ENCODE data around the gene PCNX1.

Gene PCNX1

DNA sequence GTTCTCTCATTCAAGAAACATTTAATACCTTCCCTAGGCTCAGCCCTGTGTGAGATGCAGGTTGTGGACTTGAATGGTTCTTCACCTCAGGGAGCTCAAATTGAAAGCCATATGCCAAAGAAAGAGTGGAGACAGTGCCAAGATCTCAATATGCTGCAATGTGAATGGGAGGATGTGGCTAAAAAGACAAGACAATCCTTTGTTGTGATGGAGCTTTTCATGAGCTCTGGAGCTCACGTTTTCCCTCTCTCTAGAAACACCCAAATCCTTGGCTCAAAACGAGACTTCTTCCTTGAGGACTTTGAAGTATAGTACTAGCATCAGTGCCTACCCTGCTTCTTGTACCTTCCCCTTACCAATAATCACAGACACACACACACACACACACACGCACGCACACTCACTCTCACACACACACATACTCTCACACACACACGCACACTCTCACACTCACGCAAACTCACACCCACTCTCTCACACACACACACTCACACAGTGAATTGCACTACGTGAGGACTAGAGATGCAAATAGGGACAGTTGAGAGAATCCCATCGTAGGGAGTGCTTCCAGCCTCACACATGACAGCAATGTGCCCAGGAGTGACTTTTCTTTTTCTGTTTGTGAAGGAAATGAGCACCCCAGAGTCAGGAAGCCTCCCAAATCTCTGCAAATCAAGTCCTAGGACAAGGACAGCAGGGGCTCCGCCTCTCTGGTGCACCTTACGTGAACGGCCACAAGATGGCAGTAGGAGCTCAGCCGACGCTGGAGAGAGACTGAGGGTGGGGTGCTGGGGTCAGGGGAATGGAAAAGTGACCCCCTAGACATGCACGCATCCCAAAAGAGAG lies 231.4 kb downstream of the PCNX1 start:
- no peak for TF ChIP-seq POLR2AphosphoS5 (IDR thresholded peaks at IDR 0.05; ENCODE audit: low read depth, low read length)
- TF ChIP-seq FOXP2 (optimal IDR thresholded peaks at IDR 0.05; ENCODE audit: borderline replicate concordance, extremely low read depth, extremely low read length, insufficient read depth), result no peak
- no peak for TF ChIP-seq TAF1 (IDR thresholded peaks at IDR 0.05; ENCODE audit: borderline replicate concordance, insufficient read depth, low read length)
- no peak for TF ChIP-seq REST (IDR thresholded peaks at IDR 0.05; ENCODE audit: insufficient read depth in 1 of 2, low read depth in 2 of 2, low read length in 2 of 2)
- TF ChIP-seq SIN3A (IDR thresholded peaks at IDR 0.05; ENCODE audit: borderline replicate concordance, insufficient read depth, low read length), result no peak

- TF ChIP-seq POLR2AphosphoS5 (IDR thresholded peaks at IDR 0.05; ENCODE audit: low read depth, low read length) (no peak), FOXP2 (optimal IDR thresholded peaks at IDR 0.05; ENCODE audit: borderline replicate concordance, extremely low read depth, extremely low read length, insufficient read depth) (no peak), TAF1 (IDR thresholded peaks at IDR 0.05; ENCODE audit: borderline replicate concordance, insufficient read depth, low read length) (no peak), REST (IDR thresholded peaks at IDR 0.05; ENCODE audit: insufficient read depth in 1 of 2, low read depth in 2 of 2, low read length in 2 of 2) (no peak), SIN3A (IDR thresholded peaks at IDR 0.05; ENCODE audit: borderline replicate concordance, insufficient read depth, low read length) (no peak)
These were observed 232.2 kb downstream of the PCNX1 start for GRCh38 chr14:71139294-71139946.

- no peak for TF ChIP-seq REST (IDR thresholded peaks at IDR 0.05; ENCODE audit: insufficient read depth in 1 of 2, low read depth in 2 of 2, low read length in 2 of 2)
- no peak for TF ChIP-seq FOXP2 (optimal IDR thresholded peaks at IDR 0.05; ENCODE audit: borderline replicate concordance, extremely low read depth, extremely low read length, insufficient read depth)
- no peak for TF ChIP-seq POLR2AphosphoS5 (IDR thresholded peaks at IDR 0.05; ENCODE audit: low read depth, low read length)
- no peak for TF ChIP-seq SIN3A (IDR thresholded peaks at IDR 0.05; ENCODE audit: borderline replicate concordance, insufficient read depth, low read length)
- no peak for TF ChIP-seq TAF1 (IDR thresholded peaks at IDR 0.05; ENCODE audit: borderline replicate concordance, insufficient read depth, low read length)
These were observed 232.9 kb downstream of the PCNX1 start for GRCh38 chr14:71140157-71140556.

DNA sequence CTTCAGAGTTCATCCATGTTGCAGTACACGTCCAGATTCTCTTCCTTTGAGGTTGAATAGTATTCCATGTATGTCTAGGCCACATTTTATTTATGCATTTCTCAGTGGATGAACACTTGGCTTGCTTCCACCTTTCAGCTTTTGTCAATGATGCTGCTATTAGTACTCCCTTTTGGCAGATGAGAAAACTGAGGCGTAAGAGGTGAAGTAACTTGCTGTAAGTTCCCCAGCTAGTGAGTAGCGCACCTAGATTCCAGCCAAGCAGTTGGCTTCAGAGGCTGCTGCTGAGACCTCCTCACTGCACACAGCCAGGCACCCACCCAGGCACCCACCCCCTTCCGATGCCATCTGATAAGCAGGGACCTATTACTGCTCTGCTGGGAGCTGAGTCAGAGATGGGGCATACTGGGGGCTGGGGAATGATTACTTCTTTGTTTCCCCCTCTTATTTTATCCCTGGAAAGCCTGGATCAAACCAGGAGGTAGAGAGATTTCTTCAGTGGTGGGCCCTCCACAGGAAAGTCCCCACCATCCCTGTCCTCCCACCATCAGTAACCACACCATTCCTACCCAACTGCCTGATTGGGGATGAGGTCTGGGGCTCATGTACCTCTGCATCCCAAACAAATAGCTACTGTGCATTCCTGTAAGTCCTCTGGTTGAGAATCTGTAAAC lies 234.6 kb downstream of the PCNX1 start:
- TF ChIP-seq SIN3A (IDR thresholded peaks at IDR 0.05; ENCODE audit: borderline replicate concordance, insufficient read depth, low read length) (no peak), POLR2AphosphoS5 (IDR thresholded peaks at IDR 0.05; ENCODE audit: low read depth, low read length) (no peak), REST (IDR thresholded peaks at IDR 0.05; ENCODE audit: insufficient read depth in 1 of 2, low read depth in 2 of 2, low read length in 2 of 2) (no peak), TAF1 (IDR thresholded peaks at IDR 0.05; ENCODE audit: borderline replicate concordance, insufficient read depth, low read length) (no peak), FOXP2 (optimal IDR thresholded peaks at IDR 0.05; ENCODE audit: borderline replicate concordance, extremely low read depth, extremely low read length, insufficient read depth) (no peak)

All from PFSK-1 (cell line).